HepG2 (cell line): ENCODE results near the gene GPATCH3. TPM values are rescaled to one million over a fixed set of nuclear protein-coding genes. Genes with fewer than 3 reads are reported as not detected.
A peak's percentile ranks its signal among the peaks of the same experiment; 100 is the strongest.

ENCODE experiments used
- AHDC1 ChIP-seq: sonication (generic); formaldehyde crosslinking; IDR thresholded peaks from 2 replicates; pipeline ENCODE4 v1.5.1; 2020; ENCODE audit warnings: mild to moderate bottlenecking, missing genetic modification reagents, borderline replicate concordance
- BRD4 ChIP-seq: sonication (generic); formaldehyde crosslinking; IDR thresholded peaks from 2 replicates; pipeline ENCODE4 v1.4.0; 2020; ENCODE audit warnings: missing genetic modification reagents
- CSRNP2 ChIP-seq: sonication (generic); formaldehyde crosslinking; conservative IDR thresholded peaks from 2 replicates; pipeline ENCODE4 v1.8.0; 2022; ENCODE audit warnings: low read depth, missing genetic modification reagents
- GTF3A ChIP-seq: sonication (generic); formaldehyde crosslinking; conservative IDR thresholded peaks from 2 replicates; pipeline ENCODE4 v1.4.0; 2020; ENCODE audit warnings: mild to moderate bottlenecking, missing genetic modification reagents
- HINFP ChIP-seq: sonication (generic); formaldehyde crosslinking; IDR thresholded peaks from 2 replicates; pipeline ENCODE4 v1.4.0; 2020; ENCODE audit warnings: low read depth, mild to moderate bottlenecking, missing genetic modification reagents
- KDM2A ChIP-seq: sonication (generic); formaldehyde crosslinking; IDR thresholded peaks from 2 replicates; pipeline ENCODE4 v1.4.0; 2020; ENCODE audit warnings: low read depth, missing genetic modification reagents, borderline replicate concordance
- NFATC3 ChIP-seq: sonication (generic); formaldehyde crosslinking; IDR thresholded peaks from 2 replicates; pipeline ENCODE4 v1.5.1; 2020; ENCODE audit warnings: mild to moderate bottlenecking, missing genetic modification reagents
- NFE2L2 ChIP-seq: fragments of 150-350 bp; IDR thresholded peaks from 2 replicates; pipeline ENCODE4 v1.6.1; 2014; ENCODE audit warnings: low read length
- STAT5B ChIP-seq: sonication (generic); formaldehyde crosslinking; IDR thresholded peaks from 2 replicates; pipeline ENCODE4 v1.4.0; 2020; ENCODE audit warnings: missing genetic modification reagents
- TFAP4 ChIP-seq: sonication (generic); IDR thresholded peaks from 2 replicates; pipeline ENCODE4 v1.6.1; 2016; ENCODE audit warnings: low read depth, borderline replicate concordance
- ZBTB44 ChIP-seq: sonication (generic); formaldehyde crosslinking; IDR thresholded peaks from 2 replicates; pipeline ENCODE4 v1.4.0; 2020; ENCODE audit warnings: missing genetic modification reagents
- ZNF724P ChIP-seq: sonication (generic); formaldehyde crosslinking; IDR thresholded peaks from 2 replicates; pipeline ENCODE4 v1.8.0; 2022; ENCODE audit warnings: missing genetic modification reagents, borderline replicate concordance
- ZNF777 ChIP-seq: sonication (generic); formaldehyde crosslinking; IDR thresholded peaks from 2 replicates; pipeline ENCODE4 v1.4.0; 2020; ENCODE audit warnings: missing genetic modification reagents
- ZNF792 ChIP-seq: IDR thresholded peaks from 2 replicates; pipeline ENCODE4 v1.6.1; 2016
- ZSCAN21 ChIP-seq: sonication (generic); formaldehyde crosslinking; IDR thresholded peaks from 2 replicates; pipeline ENCODE4 v1.8.0; 2022; ENCODE audit warnings: mild to moderate bottlenecking, missing genetic modification reagents, moderate library complexity, borderline replicate concordance
- polyA plus RNA-seq, 8 experiments: library from polyadenylated mRNA; depleted of rRNA in 3 of 8; stranded (reverse) in 7 of 8; unstranded in 1 of 8; fragments of >200 nt; fragmentation: Illumina TruSeq in 4 of 8; extraction: Trizol in 4 of 8; gene quantifications; 2 replicates each; pipeline versions ENCODE4 v1.2.1 to v1.2.3, GENCODE V29; 2011 to 2016; ENCODE audit warnings: low read depth in 4 of 8, missing spikeins in 1 of 8, mixed read lengths in 1 of 8; ENCODE audit not compliant: insufficient read depth in 1 of 8
- total RNA-seq, 5 experiments: library from RNA; depleted of rRNA; stranded (reverse); fragments of >200 nt; fragmentation: Illumina TruSeq; extraction: Trizol; gene quantifications; 2 replicates each; pipeline ENCODE4 v1.2.3, GENCODE V29; 2016; ENCODE audit warnings: low read depth in 1 of 5

GPATCH3 gene
- total and polyA plus RNA-seq, 2 of the 13 experiments (the other 11 are each of a cell fraction or from before 2014, with no cell fraction given), result 8.3 to 11.0 TPM

GRCh38 chr1:26889551-26890466 lies 10.5 kb downstream of the GPATCH3 start, which contains the start of gene GPN2 (continued):
- TF ChIP-seq AHDC1 (CRISPR knock-in tag) (no peak), KDM2A (CRISPR knock-in tag) (peak; percentile 100), ZNF777 (no peak; the same call in 1 of the 2 replicates), CSRNP2 (peak; percentile 88), BRD4 (CRISPR knock-in tag) (no peak; the same call in none of the 2 replicates), TFAP4 (peak; percentile 91), HINFP (CRISPR knock-in tag) (0 out of 2 replicates have a peak, but pooled peaks have one; percentile 65), GTF3A (CRISPR knock-in tag) (peak; percentile 90; the same call in 1 of the 2 replicates), STAT5B (CRISPR knock-in tag) (0 out of 2 replicates have a peak, but pooled peaks have one; percentile 17), ZNF792 (CRISPR knock-in tag) (peak; percentile 88), ZNF724P (CRISPR knock-in tag) (peak; percentile 92; the same call in 1 of the 2 replicates), ZBTB44 (no peak), NFATC3 (CRISPR knock-in tag) (no peak), NFE2L2 (no peak), ZSCAN21 (CRISPR knock-in tag) (peak; percentile 96)
